Measurements from ENCODE around the gene FBXL4.

Gene FBXL4

GRCh38 chr6:98833307-98834059 is 114.3 kb downstream of the FBXL4 start:
- TF ChIP-seq CTCF (IDR thresholded peaks at IDR 0.05; ENCODE audit: low read depth, low read length, missing control alignments), result peak; percentile 16
- Histone ChIP-seq H3K4me3 (ENCODE audit: low read depth, low read length) (peak overlapping the region; percentile 53), H3K27me3 (replicated peaks) (peaks cover 82% of the 10 kb centered on the region), H3K27ac (no peak overlapping the region), H3K36me3 (replicated peaks) (no peaks in the 10 kb centered on the region)
- in situ Hi-C loops (cut with HindIII; ENCODE audit: low pct_ligation_motif_present, low sequenced_read_pairs), result no loop called here
- DNase-seq, result no peak

- Histone ChIP-seq H3K27ac (no peak overlapping the region), H3K4me3 (ENCODE audit: low read depth, low read length) (peak overlapping the region; percentile 53), H3K27me3 (replicated peaks) (peaks cover 84% of the 10 kb centered on the region), H3K36me3 (replicated peaks) (no peaks in the 10 kb centered on the region)
- DNase-seq, result no peak
- TF ChIP-seq CTCF (IDR thresholded peaks at IDR 0.05; ENCODE audit: low read depth, low read length, missing control alignments), result no peak
- in situ Hi-C loops (cut with HindIII; ENCODE audit: low pct_ligation_motif_present, low sequenced_read_pairs), result no loop called here
These were observed 114.8 kb downstream of the FBXL4 start for GRCh38 chr6:98833057-98833306.

GRCh38 chr6:98832284-98833056 is 115.3 kb downstream of the FBXL4 start:
- in situ Hi-C loops (cut with HindIII; ENCODE audit: low pct_ligation_motif_present, low sequenced_read_pairs), result no loop called here
- peak overlapping the region; percentile 26 for H3K4me3 ChIP-seq (ENCODE audit: low read depth, low read length)
- no peaks in the 10 kb centered on the region for H3K36me3 ChIP-seq (replicated peaks)
- TF ChIP-seq CTCF (IDR thresholded peaks at IDR 0.05; ENCODE audit: low read depth, low read length, missing control alignments), result no peak
- DNase-seq, result peak; percentile 34
- H3K27ac ChIP-seq, result no peak overlapping the region
- peaks cover 84% of the 10 kb centered on the region for H3K27me3 ChIP-seq (replicated peaks)

GRCh38 chr6:98831959-98832283 is 115.8 kb downstream of the FBXL4 start:
- Histone ChIP-seq H3K36me3 (replicated peaks) (no peaks in the 10 kb centered on the region), H3K27ac (no peak overlapping the region), H3K27me3 (replicated peaks) (peaks cover 82% of the 10 kb centered on the region), H3K4me3 (ENCODE audit: low read depth, low read length) (no peak overlapping the region)
- in situ Hi-C loops (cut with HindIII; ENCODE audit: low pct_ligation_motif_present, low sequenced_read_pairs), result no loop called here
- TF ChIP-seq CTCF (IDR thresholded peaks at IDR 0.05; ENCODE audit: low read depth, low read length, missing control alignments), result no peak
- DNase-seq, result no peak

GRCh38 chr6:98831057-98831958 is 116.4 kb downstream of the FBXL4 start:
- Histone ChIP-seq H3K36me3 (replicated peaks) (no peaks in the 10 kb centered on the region), H3K4me3 (ENCODE audit: low read depth, low read length) (no peak overlapping the region), H3K27me3 (replicated peaks) (peaks cover 82% of the 10 kb centered on the region), H3K27ac (no peak overlapping the region)
- DNase-seq, result no peak
- in situ Hi-C loops (cut with HindIII; ENCODE audit: low pct_ligation_motif_present, low sequenced_read_pairs), result no loop called here
- TF ChIP-seq CTCF (IDR thresholded peaks at IDR 0.05; ENCODE audit: low read depth, low read length, missing control alignments), result no peak

All from brain microvascular endothelial cell (primary cell).